A673 (cell line): ENCODE results near the gene EGFL8. TPM values are rescaled to one million over a fixed set of nuclear protein-coding genes. Genes with fewer than 3 reads are reported as not detected.

ENCODE experiments used
- BruUV-seq: library from RNA; stranded (reverse); fragments of 400-500 nt; replicated peaks from 2 replicates; lab custom pipeline; 2021; lab: Mats Ljungman, UMichigan
- CTCF ChIA-PET: fragments of 300-600 bp; sonication (Branson Sonifier 250); formaldehyde crosslinking; loops from one replicate; lab custom pipeline; 2022; ENCODE audit warnings: antibody characterized with exemption; lab: Charles Lee
- POLR2A ChIA-PET: fragments of 300-600 bp; sonication (Branson Sonifier 250); formaldehyde crosslinking; loops from one replicate; lab custom pipeline; 2022; ENCODE audit warnings: antibody characterized with exemption; ENCODE audit not compliant: low non-redundant PET; lab: Charles Lee
- DNase-seq: peaks from one replicate; pipeline ENCODE4 v3.0.0-alpha.2; 2015; ENCODE audit warnings: low spot score
- H3K27ac ChIP-seq: fragments of 200-600 bp; sonication (generic); 2 replicates; pipeline ENCODE4 v1.5.1; 2016; ENCODE audit warnings: mixed run types, low read depth, mild to moderate bottlenecking, mixed read lengths, antibody characterized with exemption, low read length; ENCODE audit not compliant: poor library complexity, severe bottlenecking
- H3K27me3 ChIP-seq: fragments of 200-600 bp; sonication (generic); replicated peaks from 2 replicates; pipeline ENCODE4 v1.6.1; 2017; ENCODE audit warnings: mixed run types, low read depth, mild to moderate bottlenecking, mixed read lengths, antibody characterized with exemption, low read length; ENCODE audit not compliant: insufficient read depth, poor library complexity
- H3K36me3 ChIP-seq: fragments of 200-600 bp; sonication (generic); 2 replicates; pipeline ENCODE4 v1.6.1; 2016; ENCODE audit warnings: mixed run types, mild to moderate bottlenecking, mixed read lengths, antibody characterized with exemption, low read length; ENCODE audit not compliant: insufficient read depth, poor library complexity, severe bottlenecking
- H3K4me1 ChIP-seq: fragments of 200-600 bp; sonication (generic); 2 replicates; pipeline ENCODE4 v1.6.1; 2017; ENCODE audit warnings: mixed run types, mild to moderate bottlenecking, mixed read lengths, antibody characterized with exemption, low read length; ENCODE audit not compliant: insufficient read depth, poor library complexity, severe bottlenecking
- H3K4me3 ChIP-seq: fragments of 200-600 bp; sonication (generic); 2 replicates; pipeline ENCODE4 v1.5.1; 2016; ENCODE audit warnings: low read depth, mixed run types, mild to moderate bottlenecking, mixed read lengths, low read length; ENCODE audit not compliant: poor library complexity, severe bottlenecking
- H3K9me3 ChIP-seq: fragments of 200-600 bp; sonication (generic); 2 replicates; pipeline ENCODE4 v1.6.1; 2016; ENCODE audit warnings: mixed run types, low read depth, mild to moderate bottlenecking, mixed read lengths, antibody characterized with exemption, low read length; ENCODE audit not compliant: poor library complexity, severe bottlenecking
- CTCF ChIP-seq: fragments of 300-800, 200-600 bp; sonication (generic); conservative IDR thresholded peaks from 2 replicates; pipeline ENCODE4 v1.5.1; 2017; ENCODE audit warnings: low read depth, mild to moderate bottlenecking, antibody characterized with exemption, low read length, moderate library complexity, mixed read lengths
- EZH2 ChIP-seq: fragments of 200-600 bp; sonication (generic); IDR thresholded peaks from 2 replicates; pipeline ENCODE4 v1.6.1; 2017; ENCODE audit warnings: borderline replicate concordance, low read depth, mild to moderate bottlenecking, mixed read lengths, antibody characterized with exemption, low read length; ENCODE audit not compliant: poor library complexity, severe bottlenecking
- intact Hi-C: fragments of 100-400 bp; cut with micrococcal nuclease; formaldehyde crosslinking; loops from one replicate; pipeline ENCODE4 v1.10.0; 2022; ENCODE audit not compliant: unreplicated experiment
- total RNA-seq: library from RNA; stranded (reverse); gene quantifications from 2 replicates; pipeline ENCODE4 v1.2.3, GENCODE V29; 2021

Gene EGFL8
- total RNA-seq, 1 experiment from 2014 or later = 32.4 TPM

GRCh38 chr6:32198866-32199265 lies 34.5 kb downstream of the EGFL8 start:
- TF ChIP-seq CTCF (no peak), EZH2 (no peak)
- ChIA-PET POLR2A (no interaction called here), CTCF (no interaction called here)
- Histone ChIP-seq H3K4me3 (no peak overlapping the region), H3K36me3 (no peaks in the 10 kb centered on the region), H3K27me3 (no peaks in the 10 kb centered on the region), H3K4me1 (peaks cover 32% of the 10 kb centered on the region), H3K27ac (no peak overlapping the region), H3K9me3 (no peaks in the 10 kb centered on the region)
- intact Hi-C loops = no loop called here
- no TSS peak for BruUV-seq
- no peak for DNase-seq

GRCh38 chr6:32200711-32201475 lies 36.5 kb downstream of the EGFL8 start:
- no TSS peak for BruUV-seq
- H3K27me3 ChIP-seq = no peaks in the 10 kb centered on the region
- H3K27ac ChIP-seq = no peak overlapping the region
- no peaks in the 10 kb centered on the region for H3K36me3 ChIP-seq
- H3K4me3 ChIP-seq = no peak overlapping the region
- no peak for DNase-seq
- TF ChIP-seq CTCF (no peak), EZH2 (no peak)
- H3K9me3 ChIP-seq = no peaks in the 10 kb centered on the region
- H3K4me1 ChIP-seq = peaks cover 23% of the 10 kb centered on the region
- intact Hi-C loops = no loop called here
- CTCF ChIA-PET = no interaction called here
- POLR2A ChIA-PET = no interaction called here

- peaks cover 12% of the 10 kb centered on the region for H3K4me1 ChIP-seq
- H3K4me3 ChIP-seq = no peak overlapping the region
- ChIA-PET POLR2A (no interaction called here), CTCF (no interaction called here)
- H3K9me3 ChIP-seq = no peaks in the 10 kb centered on the region
- H3K36me3 ChIP-seq = no peaks in the 10 kb centered on the region
- intact Hi-C loops = no loop called here
- H3K27me3 ChIP-seq = no peaks in the 10 kb centered on the region
- DNase-seq = no peak
- H3K27ac ChIP-seq = no peak overlapping the region
- TF ChIP-seq CTCF = no peak
- TF ChIP-seq EZH2 = no peak
- BruUV-seq = no TSS peak
Observed at GRCh38 chr6:32202186-32202585, 37.8 kb downstream of the EGFL8 start.
